ENCODE measurements around the gene LRRC4C. TPM values are rescaled to one million over a fixed set of nuclear protein-coding genes. Genes with fewer than 3 reads are reported as not detected.

The LRRC4C gene
- total and polyA plus RNA-seq, 2 experiments from 2014 or later: 0.35 to 1.1 TPM

DNA sequence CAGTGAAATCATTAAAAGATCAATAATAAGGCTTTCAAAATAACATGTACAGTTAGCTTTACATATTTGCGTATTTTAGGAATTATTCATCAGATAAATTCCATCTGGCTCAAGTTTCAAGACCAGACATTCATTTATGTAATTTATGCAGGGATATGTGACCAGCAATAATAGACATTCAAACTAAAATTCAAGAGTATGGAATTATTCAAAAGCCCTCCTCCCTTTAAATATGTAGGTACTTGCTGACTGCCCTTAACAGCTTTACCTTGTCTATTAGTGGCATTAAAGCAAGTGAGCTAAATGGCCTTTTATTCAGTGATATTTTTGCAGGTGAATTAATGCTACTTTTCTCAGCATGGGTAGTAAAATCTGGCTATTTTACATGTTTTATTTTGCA, 126.1 kb downstream of the LRRC4C start (continued):
- no peak for TF ChIP-seq REST (IDR thresholded peaks at IDR 0.05; ENCODE audit: unreplicated experiment)
- no peak for TF ChIP-seq EZH2phosphoT487 (IDR thresholded peaks at IDR 0.05; ENCODE audit: unreplicated experiment)
- TF ChIP-seq CREB1 (CRISPR knock-in tag; IDR thresholded peaks at IDR 0.05; ENCODE audit: low read depth): no peak

GRCh38 chr11:41328324-41328723, 131.1 kb downstream of the LRRC4C start:
- no peak overlapping the region for H3K4me3 Mint-ChIP-seq
- H3K27ac Mint-ChIP-seq: no peak overlapping the region
- no peaks in the 10 kb centered on the region for H3K79me2 ChIP-seq (replicated peaks; ENCODE audit: insufficient read depth)
- H3K36me3 Mint-ChIP-seq (ENCODE audit: low read depth): no peaks in the 10 kb centered on the region
- no peaks in the 10 kb centered on the region for H3K27me3 Mint-ChIP-seq (ENCODE audit: insufficient read depth, low read depth, poor library complexity)
- ATAC-seq: no peak
- TF ChIP-seq EZH2phosphoT487 (IDR thresholded peaks at IDR 0.05; ENCODE audit: unreplicated experiment): no peak
- no peaks in the 10 kb centered on the region for H3F3A ChIP-seq (replicated peaks; ENCODE audit: low read depth)
- H3K27me3 ChIP-seq (ENCODE audit: insufficient read depth): no peaks in the 10 kb centered on the region
- no peaks in the 10 kb centered on the region for H3K4me1 ChIP-seq (ENCODE audit: insufficient read depth)
- H3K4me3 ChIP-seq: no peak overlapping the region
- H3K36me3 ChIP-seq (ENCODE audit: insufficient read depth): no peaks in the 10 kb centered on the region
- no peak overlapping the region for H3K27ac ChIP-seq (ENCODE audit: low read depth)
- no peaks in the 10 kb centered on the region for H3K4me1 Mint-ChIP-seq
- H4K20me1 ChIP-seq (replicated peaks; ENCODE audit: insufficient read depth): no peaks in the 10 kb centered on the region
- H2AFZ ChIP-seq: no peak overlapping the region
- no peak for DNase-seq (ENCODE audit: low spot score)
- H3K9me2 ChIP-seq (ENCODE audit: insufficient read depth): no peaks in the 10 kb centered on the region
- H3K9me3 Mint-ChIP-seq: no peaks in the 10 kb centered on the region
- H3K4me2 ChIP-seq: no peak overlapping the region

DNA sequence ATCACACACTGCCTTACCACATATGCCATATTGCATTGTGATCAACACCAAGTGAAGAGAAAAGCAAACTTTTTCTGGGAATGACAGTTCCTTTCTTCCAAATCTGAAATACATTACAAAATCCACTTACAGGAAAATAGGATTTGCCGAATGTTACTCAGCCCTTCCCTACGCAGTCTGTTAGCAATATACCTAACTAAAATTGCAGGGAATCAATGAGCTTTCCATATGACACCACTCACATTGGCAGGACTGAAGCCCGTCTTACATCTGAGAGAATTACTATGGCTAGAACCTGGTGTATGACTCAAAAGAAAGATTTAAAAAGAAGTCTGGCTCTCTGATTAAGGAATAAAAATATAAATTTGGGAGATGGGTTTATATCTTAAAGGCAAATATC, 136.0 kb downstream of the LRRC4C start:
- H3K27me3 ChIP-seq (ENCODE audit: insufficient read depth): no peaks in the 10 kb centered on the region
- H3K27me3 Mint-ChIP-seq (ENCODE audit: insufficient read depth, low read depth, poor library complexity): no peaks in the 10 kb centered on the region
- no peaks in the 10 kb centered on the region for H3K4me1 ChIP-seq (ENCODE audit: insufficient read depth)
- no peak overlapping the region for H3K27ac Mint-ChIP-seq
- H3F3A ChIP-seq (replicated peaks; ENCODE audit: low read depth): no peaks in the 10 kb centered on the region
- H3K36me3 Mint-ChIP-seq (ENCODE audit: low read depth): no peaks in the 10 kb centered on the region
- H3K4me3 Mint-ChIP-seq: no peak overlapping the region
- no peaks in the 10 kb centered on the region for H3K9me3 Mint-ChIP-seq
- H3K4me2 ChIP-seq: no peak overlapping the region
- H3K79me2 ChIP-seq (replicated peaks; ENCODE audit: insufficient read depth): no peaks in the 10 kb centered on the region
- H3K27ac ChIP-seq (ENCODE audit: low read depth): no peak overlapping the region
- no peak for ATAC-seq
- H3K4me1 Mint-ChIP-seq: no peaks in the 10 kb centered on the region
- H3K9me2 ChIP-seq (ENCODE audit: insufficient read depth): no peaks in the 10 kb centered on the region
- no peak overlapping the region for H2AFZ ChIP-seq
- no peak for DNase-seq (ENCODE audit: low spot score)
- TF ChIP-seq EZH2 (IDR thresholded peaks at IDR 0.05; ENCODE audit: low read depth, unreplicated experiment): no peak
- no peak for TF ChIP-seq CREB1 (CRISPR knock-in tag; IDR thresholded peaks at IDR 0.05; ENCODE audit: low read depth)
- TF ChIP-seq ETS1 (IDR thresholded peaks at IDR 0.05): no peak
- TF ChIP-seq JUNB (IDR thresholded peaks at IDR 0.05; ENCODE audit: unreplicated experiment): no peak
- TF ChIP-seq POLR2AphosphoS5 (IDR thresholded peaks at IDR 0.05; ENCODE audit: low read depth): no peak
- TF ChIP-seq REST (IDR thresholded peaks at IDR 0.05; ENCODE audit: unreplicated experiment): no peak
- TF ChIP-seq EZH2phosphoT487 (IDR thresholded peaks at IDR 0.05; ENCODE audit: unreplicated experiment): no peak
- TF ChIP-seq NANOG (IDR thresholded peaks at IDR 0.05; ENCODE audit: borderline replicate concordance): no peak
- no peak overlapping the region for H3K4me3 ChIP-seq
- H4K20me1 ChIP-seq (replicated peaks; ENCODE audit: insufficient read depth): no peaks in the 10 kb centered on the region
- no peaks in the 10 kb centered on the region for H3K36me3 ChIP-seq (ENCODE audit: insufficient read depth)

Data from GM23338 (cell line).